Measurements from ENCODE around the gene TEX2.
"Not testable (repeated sequence)": the region's sequence is repeated elsewhere in the genome, so short reads cannot be mapped to it uniquely, and the experiment has no call there.

TEX2 gene

GRCh38 chr17:64129765-64130558 is 133.1 kb downstream of the TEX2 start, which contains the start of gene ERN1:
ERN1 (minus strand) TSS chr17:64130144; CDS start chr17:64130029, 115 bp downstream.
- H3K27ac ChIP-seq, result peak within 1 kb of the TSS; percentile 91
- TF ChIP-seq CTCF (conservative IDR thresholded peaks at IDR 0.05), result no peak

- TF ChIP-seq CTCF (conservative IDR thresholded peaks at IDR 0.05), result no peak
- H3K27ac ChIP-seq, result peak overlapping the region; percentile 91
Measured at GRCh38 chr17:64129515-64129764, 133.6 kb downstream of the TEX2 start.

- peak overlapping the region; percentile 91 for H3K27ac ChIP-seq
- no peak for TF ChIP-seq CTCF (conservative IDR thresholded peaks at IDR 0.05)
Measured at GRCh38 chr17:64128787-64129514, 134.1 kb downstream of the TEX2 start.

GRCh38 chr17:64126918-64127317 is 136.1 kb downstream of the TEX2 start:
- H3K27ac ChIP-seq, result peak overlapping the region; percentile 91; the same call in 1 of the 2 replicates
- no peak for TF ChIP-seq CTCF (conservative IDR thresholded peaks at IDR 0.05)

- H3K27ac ChIP-seq, result no peak overlapping the region
- no peak for TF ChIP-seq CTCF (conservative IDR thresholded peaks at IDR 0.05)
Measured at GRCh38 chr17:64125937-64126336, 137.1 kb downstream of the TEX2 start.

DNA sequence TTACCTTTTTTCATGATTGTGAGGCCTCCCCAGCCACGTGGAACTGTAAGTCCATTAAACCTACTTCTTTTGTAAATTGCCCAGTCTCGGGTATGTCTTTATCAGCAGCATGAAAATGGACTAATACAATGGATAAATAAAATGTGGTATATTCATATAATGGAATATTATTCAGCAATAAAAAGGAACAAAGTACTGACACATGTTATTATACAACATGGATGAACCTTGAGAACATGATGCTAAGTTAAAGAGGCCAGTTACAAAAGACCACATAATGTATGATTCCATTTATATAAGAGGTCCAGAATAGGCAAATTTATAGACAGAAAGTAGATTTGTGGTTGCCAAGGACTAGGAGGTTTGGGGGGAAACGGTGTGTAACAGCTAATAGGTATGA is 138.5 kb downstream of the TEX2 start:
- TF ChIP-seq CTCF (conservative IDR thresholded peaks at IDR 0.05), result no peak
- no peak overlapping the region for H3K27ac ChIP-seq

DNA sequence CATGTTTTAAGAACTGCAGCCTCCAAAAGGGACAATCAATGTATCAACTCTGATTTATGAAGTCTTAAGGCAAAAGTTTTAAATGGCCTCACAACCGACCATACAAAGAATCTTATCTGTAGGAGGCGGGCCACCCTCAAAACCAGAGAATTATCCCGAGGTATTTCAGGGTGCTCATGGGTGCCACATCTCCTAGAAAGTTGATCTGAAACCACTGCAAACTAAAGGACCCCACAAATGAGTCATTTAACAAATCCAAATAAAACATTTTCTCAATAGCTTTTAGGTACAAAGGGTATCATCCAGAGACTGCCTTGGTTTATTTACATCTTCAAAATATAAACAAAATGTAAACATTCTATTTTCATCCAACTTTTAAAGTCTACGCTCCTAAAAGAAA is 139.9 kb downstream of the TEX2 start:
- no peak overlapping the region for H3K27ac ChIP-seq
- TF ChIP-seq CTCF (conservative IDR thresholded peaks at IDR 0.05), result no peak

DNA sequence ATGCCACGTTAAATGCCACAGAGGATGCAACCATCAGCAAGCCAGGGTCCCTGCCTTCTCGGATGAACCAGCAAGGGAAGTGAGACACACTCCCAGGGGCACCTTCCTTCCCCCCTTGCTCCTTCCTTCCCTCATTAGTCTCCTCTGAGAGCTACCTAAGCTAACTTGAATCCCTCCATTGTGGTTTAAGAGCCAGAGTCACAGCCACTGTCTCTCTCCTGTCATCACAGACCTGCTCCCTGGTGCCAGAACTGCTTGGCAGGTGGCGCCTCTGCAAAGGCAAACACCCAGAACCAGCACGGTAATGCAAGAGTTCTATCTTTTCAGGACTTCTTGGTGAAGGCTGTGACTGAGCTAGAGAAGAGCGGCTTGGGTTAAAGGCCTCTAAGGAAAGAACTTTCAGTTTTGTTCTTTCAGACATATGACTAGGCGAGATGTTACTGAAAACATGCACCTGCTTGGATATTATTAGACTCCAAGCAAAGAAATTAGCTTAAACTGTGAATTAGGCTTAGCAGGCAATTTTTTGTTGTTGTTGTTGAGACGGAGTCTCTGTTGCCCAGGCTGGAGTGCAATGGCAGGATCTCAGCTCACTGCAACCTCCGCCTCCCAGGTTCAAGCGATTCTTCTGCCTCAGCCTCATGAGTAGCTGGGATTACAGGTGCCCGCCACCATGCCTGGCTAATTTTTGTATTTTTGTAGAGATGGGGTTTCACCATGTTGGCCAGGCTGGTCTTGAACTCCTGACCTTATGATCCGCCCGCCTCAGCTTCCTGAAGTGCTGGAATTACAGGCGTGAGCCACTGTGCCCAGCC is 141.9 kb downstream of the TEX2 start:
- not testable (repeated sequence) for H3K27ac ChIP-seq

All from VCaP (cell line).